Measurements from ENCODE around the gene LAMA4.
A peak's percentile ranks its signal among the peaks of the same experiment; 100 is the strongest.

LAMA4 gene

GRCh38 chr6:112128208-112128607 lies 126.2 kb downstream of the LAMA4 start:
- DNase-seq (ENCODE audit: low read depth in 2 of 2): no peak
- no peak for TF ChIP-seq CTCF (IDR thresholded peaks at IDR 0.05; ENCODE audit: low read depth, low read length)
- H3K4me3 ChIP-seq (replicated peaks in 1 of 2; ENCODE audit: low read depth in 2 of 2, low read length in 2 of 2): no peak overlapping the region

- H3K4me3 ChIP-seq (replicated peaks in 1 of 2; ENCODE audit: low read depth in 2 of 2, low read length in 2 of 2): no peak overlapping the region
- no peak for TF ChIP-seq CTCF (IDR thresholded peaks at IDR 0.05; ENCODE audit: low read depth, low read length)
- DNase-seq (ENCODE audit: low read depth in 2 of 2): no peak
Observed at GRCh38 chr6:112123982-112124381, 130.4 kb downstream of the LAMA4 start.

GRCh38 chr6:112122756-112123155 lies 131.6 kb downstream of the LAMA4 start:
- TF ChIP-seq CTCF (IDR thresholded peaks at IDR 0.05; ENCODE audit: low read depth, low read length): no peak
- H3K4me3 ChIP-seq (replicated peaks in 1 of 2; ENCODE audit: low read depth in 2 of 2, low read length in 2 of 2): no peak overlapping the region
- DNase-seq (ENCODE audit: low read depth in 2 of 2): no peak

GRCh38 chr6:112118034-112118433 lies 136.3 kb downstream of the LAMA4 start:
- DNase-seq (ENCODE audit: low read depth in 2 of 2): no peak
- no peak for TF ChIP-seq CTCF (IDR thresholded peaks at IDR 0.05; ENCODE audit: low read depth, low read length)
- H3K4me3 ChIP-seq (replicated peaks in 1 of 2; ENCODE audit: low read depth in 2 of 2, low read length in 2 of 2): no peak overlapping the region

- TF ChIP-seq CTCF (IDR thresholded peaks at IDR 0.05; ENCODE audit: low read depth, low read length): no peak
- H3K4me3 ChIP-seq (replicated peaks in 1 of 2; ENCODE audit: low read depth in 2 of 2, low read length in 2 of 2): no peak overlapping the region
- DNase-seq (ENCODE audit: low read depth in 2 of 2): peak; percentile 22 to 63
Observed at GRCh38 chr6:112117554-112117953, 136.8 kb downstream of the LAMA4 start.

GRCh38 chr6:112116221-112116620 lies 138.1 kb downstream of the LAMA4 start:
- no peak for TF ChIP-seq CTCF (IDR thresholded peaks at IDR 0.05; ENCODE audit: low read depth, low read length)
- H3K4me3 ChIP-seq (replicated peaks in 1 of 2; ENCODE audit: low read depth in 2 of 2, low read length in 2 of 2): no peak overlapping the region
- no peak for DNase-seq (ENCODE audit: low read depth in 2 of 2)

GRCh38 chr6:112114577-112115223 lies 139.7 kb downstream of the LAMA4 start:
- DNase-seq (ENCODE audit: low read depth in 2 of 2): no peak
- no peak for TF ChIP-seq CTCF (IDR thresholded peaks at IDR 0.05; ENCODE audit: low read depth, low read length)
- no peak overlapping the region for H3K4me3 ChIP-seq (replicated peaks in 1 of 2; ENCODE audit: low read depth in 2 of 2, low read length in 2 of 2)

Measured in cardiac fibroblast (primary cell).